ENCODE data around the gene FXYD3.

DNA sequence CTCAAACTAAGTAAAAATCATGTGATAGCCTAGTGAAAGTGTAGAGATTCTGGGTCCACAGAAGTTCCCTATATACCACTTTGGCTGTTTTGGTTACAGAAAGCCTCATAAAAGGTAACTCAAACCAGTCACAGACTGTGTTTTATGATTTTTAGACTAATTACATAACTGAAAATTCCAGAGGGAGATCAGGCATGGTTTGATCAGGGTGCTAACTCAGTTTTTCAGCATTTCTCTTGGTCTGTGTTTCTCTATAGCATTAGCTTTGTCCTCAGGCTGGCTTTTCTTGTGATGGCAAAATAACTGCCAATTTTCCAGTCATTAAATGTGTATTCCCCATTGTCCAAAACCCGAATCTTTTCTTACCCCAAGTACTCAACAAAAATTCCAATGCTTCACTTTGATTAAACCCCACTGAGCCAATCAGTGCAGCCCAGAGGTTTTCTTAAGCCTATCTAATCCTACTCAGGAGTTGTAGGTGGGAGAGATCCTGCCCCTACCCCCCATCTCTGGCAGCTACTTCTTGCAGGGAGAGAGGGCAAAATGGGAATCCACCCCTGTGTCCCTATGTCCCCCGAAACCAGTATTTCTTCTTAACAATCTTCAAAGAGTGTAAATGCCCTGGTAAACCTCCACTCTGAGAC, 8.6 kb upstream of the FXYD3 start:
- TF ChIP-seq POLR2A (IDR thresholded peaks at IDR 0.05) = no peak
- TF ChIP-seq, protein P1, sequence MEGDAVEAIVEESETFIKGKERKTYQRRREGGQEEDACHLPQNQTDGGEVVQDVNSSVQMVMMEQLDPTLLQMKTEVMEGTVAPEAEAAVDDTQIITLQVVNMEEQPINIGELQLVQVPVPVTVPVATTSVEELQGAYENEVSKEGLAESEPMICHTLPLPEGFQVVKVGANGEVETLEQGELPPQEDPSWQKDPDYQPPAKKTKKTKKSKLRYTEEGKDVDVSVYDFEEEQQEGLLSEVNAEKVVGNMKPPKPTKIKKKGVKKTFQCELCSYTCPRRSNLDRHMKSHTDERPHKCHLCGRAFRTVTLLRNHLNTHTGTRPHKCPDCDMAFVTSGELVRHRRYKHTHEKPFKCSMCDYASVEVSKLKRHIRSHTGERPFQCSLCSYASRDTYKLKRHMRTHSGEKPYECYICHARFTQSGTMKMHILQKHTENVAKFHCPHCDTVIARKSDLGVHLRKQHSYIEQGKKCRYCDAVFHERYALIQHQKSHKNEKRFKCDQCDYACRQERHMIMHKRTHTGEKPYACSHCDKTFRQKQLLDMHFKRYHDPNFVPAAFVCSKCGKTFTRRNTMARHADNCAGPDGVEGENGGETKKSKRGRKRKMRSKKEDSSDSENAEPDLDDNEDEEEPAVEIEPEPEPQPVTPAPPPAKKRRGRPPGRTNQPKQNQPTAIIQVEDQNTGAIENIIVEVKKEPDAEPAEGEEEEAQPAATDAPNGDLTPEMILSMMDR (IDR thresholded peaks at IDR 0.05) = no peak

Measured in esophagus squamous epithelium (tissue), 4 donors.